Stimulated activated CD8-positive, alpha-beta memory T cell treated with anti-CD3 and anti-CD28 coated beads, Interleukin-4, amount 100 ng/mL, for 4 hours (primary cell): ENCODE results near the gene PGLYRP1.

Source experiments
- DNase-seq, 2 donors: peaks; one replicate each; pipeline ENCODE4 v3.0.0-alpha.2; 2020; ENCODE audit warnings: low read depth in 2 of 2, low spot score in 1 of 2

The PGLYRP1 gene

DNA sequence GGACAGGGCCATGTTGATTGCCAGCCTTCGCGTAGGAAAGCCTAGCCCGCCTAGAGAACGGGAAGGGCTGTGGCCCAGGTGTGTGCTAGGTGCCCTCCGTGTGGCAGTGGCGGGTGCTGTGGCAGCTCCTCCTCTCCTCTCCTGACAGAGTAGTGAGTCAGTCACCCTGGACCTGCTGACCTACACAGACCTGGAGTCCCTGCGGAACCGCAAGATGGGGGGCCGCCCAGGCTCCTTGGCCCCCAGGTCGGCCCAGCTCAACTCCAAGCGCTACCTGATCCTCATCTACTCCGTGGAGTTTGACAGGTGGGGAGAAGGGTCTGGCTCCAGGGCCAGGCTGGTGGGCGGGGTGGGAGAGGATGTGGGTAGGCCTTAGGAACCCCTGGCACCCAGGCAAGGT lies 16.4 kb downstream of the PGLYRP1 start:
- DNase-seq: no peak

DNA sequence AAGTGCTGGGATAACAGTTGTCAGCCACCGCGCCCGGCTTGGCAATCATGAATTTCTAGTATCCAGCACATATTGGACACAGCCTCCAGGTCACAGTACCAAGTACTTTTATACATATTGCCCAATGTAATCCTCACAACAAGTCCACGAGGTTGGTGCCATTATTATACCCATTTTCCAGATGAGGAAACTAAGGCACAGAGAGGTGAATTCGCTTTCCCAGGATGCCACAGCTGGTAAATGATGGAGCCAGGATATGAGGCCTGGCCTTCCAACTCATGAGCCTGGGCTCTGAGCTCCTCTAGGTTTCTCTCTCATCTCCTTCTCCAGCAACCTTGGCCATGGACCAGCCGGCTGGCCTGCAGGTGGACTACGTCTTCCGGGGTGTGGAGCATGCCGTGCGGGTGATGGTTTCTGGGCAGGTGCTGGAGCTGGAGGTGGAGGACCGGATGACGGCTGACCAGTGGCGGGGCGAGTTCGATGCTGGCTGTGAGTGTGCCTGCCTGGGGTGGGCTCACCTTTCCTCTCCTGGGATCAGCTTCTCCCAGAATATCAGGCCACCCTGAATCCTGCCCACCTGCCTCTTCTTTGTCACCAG lies 20.1 kb downstream of the PGLYRP1 start:
- DNase-seq: no peak

DNA sequence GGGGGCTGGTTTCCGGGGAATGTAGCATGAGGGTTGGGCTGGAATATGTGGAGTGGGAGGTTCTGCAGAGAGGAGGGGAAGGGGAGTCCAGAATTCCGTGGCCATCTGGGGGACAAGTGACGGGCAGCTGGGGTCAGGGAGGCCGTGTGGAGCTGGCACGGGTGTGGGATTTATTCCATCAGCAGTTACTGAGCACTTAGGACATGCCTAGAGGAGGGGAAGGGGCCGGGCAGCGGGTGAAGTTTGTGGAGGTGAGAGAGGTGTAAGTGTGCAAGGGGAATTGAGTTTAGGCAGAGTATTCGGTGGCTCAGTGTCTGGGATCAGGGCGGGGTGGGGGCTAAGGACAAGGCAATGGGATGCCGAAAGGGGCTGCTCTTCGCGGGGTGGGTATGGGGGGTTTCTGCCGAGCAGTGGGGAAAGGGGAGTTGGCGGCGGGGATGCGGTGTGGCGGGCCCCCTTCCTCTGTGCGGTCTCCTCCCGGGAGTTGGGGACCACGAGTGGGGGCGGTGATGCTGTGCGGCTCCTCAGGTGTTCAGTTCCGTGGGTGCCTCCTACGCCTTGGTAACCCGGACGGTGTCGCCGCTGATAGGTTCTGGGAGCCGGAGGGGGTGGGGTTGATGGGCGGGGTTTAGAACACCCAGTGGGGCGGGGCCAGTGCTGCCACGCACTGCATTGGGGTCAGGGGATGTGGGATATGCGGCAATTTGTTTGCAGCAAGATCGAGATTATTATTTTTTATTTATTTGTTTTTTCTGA lies 22.2 kb downstream of the PGLYRP1 start:
- peak; percentile 64 to 69 for DNase-seq

DNA sequence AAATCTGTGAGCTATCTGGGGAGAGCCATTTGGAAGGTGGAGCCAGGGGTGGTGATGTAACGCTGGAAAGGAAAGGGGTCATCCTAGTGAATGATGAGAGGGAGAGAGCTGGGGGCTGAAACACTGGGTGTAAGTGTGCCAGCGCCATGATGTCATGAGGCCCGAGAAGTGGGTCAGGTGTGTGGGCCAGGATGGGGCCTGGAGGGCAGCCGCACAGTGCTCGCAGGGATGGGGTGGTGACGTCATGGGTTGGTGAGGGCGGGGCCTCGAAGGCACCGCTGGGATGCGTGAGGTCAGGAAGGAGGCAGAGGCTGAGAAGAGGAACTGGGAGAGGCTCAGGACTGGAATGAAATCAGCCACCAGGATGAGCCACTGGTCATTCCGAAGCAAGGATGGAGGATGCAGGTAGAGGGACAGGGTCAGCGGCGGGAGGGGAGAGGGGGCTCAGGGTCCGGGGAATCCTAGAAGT lies 23.2 kb downstream of the PGLYRP1 start:
- no peak for DNase-seq

DNA sequence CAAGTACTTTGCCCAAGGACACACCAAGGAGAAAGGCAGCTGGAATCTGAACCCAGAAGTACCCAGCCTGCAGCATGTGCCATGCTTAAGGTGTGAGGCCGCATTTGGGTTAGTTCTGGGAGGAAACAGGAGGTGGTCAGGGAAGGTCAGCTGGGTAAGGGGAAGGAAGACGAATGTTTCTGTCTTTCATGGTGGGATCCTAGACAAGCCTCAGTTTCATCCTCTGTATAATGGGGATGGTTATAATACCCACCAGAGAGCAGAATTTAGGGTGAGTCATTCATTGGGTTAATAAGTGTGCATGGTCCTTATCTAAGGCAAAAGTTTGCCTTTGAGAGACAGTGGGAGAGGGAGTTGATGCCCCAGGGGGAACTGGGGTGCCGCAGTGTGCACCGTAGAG lies 24.0 kb downstream of the PGLYRP1 start:
- DNase-seq: no peak

DNA sequence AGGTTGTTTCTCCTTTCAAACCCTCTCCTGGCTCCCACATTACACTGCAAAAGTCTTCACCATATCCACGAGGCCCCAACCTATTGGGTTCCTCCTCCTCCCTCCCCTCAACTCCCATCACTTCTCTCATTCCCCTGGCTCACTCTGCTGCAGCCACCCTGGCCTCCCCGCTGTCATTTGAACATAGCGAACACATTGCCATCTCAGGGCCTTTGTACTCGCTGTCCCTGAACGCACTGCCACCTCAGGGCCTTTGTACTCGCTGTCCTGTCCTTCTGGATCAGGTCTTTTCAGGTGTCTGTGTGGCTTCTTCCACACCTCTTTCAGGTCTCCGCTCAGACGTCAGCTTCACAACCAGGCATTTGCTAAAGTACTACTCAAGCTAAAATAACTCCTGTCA lies 25.9 kb downstream of the PGLYRP1 start:
- DNase-seq: no peak

DNA sequence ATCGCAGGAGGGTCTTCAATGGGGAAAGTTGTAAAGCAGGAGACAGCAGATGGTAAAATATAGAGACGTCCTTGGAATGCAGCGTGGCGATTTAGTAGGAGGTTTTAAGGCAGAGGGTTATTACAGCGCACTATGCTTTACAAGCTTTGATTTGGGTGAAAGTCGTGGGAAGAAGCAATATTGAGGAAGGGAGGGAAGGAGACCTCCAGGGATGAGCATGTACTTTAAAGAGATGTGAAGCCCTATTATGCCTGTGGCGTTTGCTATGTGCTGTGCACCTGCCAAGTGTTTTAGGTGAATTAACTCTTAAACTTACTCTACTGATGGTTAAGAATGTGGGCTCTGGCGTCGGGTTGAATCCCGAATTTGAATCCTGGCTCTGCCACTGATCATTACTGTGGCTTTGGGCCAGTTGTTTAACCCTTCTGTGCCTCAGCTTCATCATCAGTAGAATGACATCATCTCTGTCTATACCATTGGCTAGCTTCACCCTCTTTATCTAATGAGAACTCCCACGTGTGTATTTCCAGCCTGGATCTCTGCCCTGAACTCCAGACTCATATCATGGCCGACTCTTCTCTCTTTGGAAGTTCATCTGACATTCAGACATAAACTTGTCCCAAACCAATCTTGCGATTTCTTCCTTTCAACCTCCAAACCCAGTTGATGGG lies 27.0 kb downstream of the PGLYRP1 start:
- DNase-seq: no peak

DNA sequence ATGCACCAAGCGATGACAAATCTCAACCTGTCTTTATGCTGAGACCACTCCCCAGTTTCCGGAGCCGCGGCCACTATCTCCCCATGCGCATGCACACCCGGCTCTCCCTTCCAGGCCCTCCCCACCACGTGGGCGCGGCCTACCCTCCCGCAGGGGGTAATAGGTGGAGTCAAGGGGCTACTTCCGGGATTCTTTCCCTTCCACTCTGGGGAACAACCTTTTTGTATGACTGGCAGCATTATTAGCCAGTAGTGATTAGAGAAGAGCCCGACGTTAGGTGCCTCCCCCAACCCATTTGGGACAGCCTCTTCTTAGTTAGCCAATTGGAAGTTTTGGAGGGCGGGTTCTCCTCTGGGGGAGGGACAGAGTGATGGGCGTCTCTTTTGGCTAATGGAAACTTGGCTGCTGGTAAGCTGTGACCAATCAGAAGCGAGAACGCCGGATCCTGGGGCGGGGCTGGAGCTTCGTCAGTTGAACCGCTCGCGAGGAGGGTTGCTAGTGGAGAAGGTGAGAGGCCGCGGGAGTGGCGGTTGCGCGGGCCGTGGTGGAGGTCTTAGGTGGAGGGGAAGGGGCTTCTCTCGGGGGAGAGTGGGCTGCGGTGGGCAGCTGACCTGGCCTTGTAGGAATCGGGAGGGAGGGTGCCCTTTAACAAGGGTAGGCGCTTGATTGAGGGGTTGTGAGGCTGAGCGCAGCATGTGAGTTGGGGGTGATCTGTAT lies 27.7 kb downstream of the PGLYRP1 start, which contains the start of gene CCDC61:
Gene CCDC61 (plus strand): TSS at position 470 of the 717 bp plus-strand sequence. CDS start 7,552 bp downstream, outside the sequence.
- peak; percentile 91 to 92 for DNase-seq

DNA sequence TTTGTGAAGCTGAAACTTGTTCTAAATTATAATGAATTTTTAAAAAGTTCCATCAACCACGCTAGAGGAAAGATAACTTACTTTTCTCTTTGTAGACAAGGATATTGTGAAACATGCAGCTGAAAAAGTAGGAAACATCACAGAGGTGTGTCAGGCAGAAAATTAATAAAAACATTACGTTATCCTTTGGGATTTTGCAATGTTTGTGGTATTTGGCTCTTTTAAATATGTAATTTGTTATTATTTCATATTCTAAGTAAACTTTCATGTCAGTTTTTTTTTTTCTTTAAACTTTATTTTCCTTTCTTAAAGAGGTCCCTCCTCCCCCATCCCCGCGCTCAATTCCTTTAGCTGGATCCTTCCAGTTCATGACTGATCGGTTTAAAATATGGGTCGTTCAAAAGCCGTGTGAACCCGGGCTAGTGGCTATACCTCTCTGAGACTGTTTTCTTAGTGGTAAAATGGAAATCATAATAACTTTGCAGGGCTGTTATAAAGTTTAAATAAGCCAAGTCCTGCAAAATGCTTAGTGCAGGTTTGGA lies 28.3 kb downstream of the PGLYRP1 start:
- DNase-seq: no peak

DNA sequence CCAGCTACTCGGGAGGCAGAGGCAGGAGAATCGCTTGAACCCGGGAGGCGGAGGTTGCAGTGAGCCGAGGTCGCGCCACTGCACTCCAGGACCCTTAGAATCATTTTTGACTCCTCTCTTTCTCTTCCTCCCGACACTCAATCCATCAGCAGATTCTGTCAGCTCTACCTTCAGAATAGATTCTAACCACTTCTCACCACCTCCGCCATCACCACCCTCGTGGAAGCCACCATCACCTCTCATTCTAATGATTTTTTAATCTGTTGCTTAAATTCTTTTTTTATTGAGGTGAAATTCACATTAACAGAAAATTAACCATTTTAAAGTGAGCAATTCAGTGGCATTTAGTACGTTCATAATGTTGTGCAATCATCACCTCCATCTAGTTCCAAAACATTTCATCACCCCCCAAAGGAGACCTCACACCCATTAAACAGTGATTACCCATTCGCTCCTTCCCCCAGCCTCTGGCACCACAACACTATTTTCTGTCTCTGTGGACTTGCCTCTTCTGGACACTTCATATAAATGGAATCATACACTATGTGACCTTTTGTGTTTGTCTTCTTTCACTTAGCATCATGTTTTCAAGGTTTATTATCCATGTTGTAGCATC lies 32.6 kb downstream of the PGLYRP1 start:
- no peak for DNase-seq

DNA sequence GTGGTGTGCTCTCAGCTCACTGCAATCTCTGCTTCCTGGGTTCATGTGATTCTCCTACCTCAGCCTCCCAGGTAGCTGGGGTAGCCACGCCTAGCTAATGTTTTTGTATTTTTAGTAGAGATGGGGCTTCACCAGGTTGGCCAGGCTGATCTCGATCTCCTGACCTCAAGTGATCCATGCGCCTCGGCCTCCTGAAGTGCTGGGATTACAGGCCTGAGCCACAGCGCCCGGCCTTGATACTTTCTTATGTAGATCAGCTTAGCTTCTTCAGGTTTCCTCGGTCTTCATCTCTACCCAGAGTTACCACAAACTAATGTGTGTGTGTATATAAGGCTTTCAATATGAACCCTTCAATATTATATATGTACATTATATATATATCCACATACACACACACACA lies 37.5 kb downstream of the PGLYRP1 start:
- DNase-seq: no peak

DNA sequence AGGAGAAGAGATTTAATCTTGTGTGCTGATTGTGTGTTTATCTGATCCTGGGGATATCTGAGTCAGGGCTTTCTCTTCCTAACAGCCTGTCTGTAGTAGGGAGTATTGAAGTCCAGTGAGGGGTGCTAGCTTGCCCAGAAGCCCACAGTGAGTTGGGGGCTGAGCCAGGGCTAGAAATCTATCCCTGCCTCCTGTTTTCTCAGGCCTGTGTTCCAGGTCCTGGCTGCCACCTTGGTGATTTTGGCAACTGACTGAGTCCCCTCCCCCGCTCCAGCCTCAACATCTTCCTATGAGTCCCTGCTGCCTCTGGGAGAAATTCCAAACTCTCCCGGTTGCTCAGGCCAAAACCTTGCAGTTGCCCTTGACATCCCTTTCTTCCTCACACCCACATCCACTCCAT lies 41.5 kb downstream of the PGLYRP1 start:
- no peak for DNase-seq

DNA sequence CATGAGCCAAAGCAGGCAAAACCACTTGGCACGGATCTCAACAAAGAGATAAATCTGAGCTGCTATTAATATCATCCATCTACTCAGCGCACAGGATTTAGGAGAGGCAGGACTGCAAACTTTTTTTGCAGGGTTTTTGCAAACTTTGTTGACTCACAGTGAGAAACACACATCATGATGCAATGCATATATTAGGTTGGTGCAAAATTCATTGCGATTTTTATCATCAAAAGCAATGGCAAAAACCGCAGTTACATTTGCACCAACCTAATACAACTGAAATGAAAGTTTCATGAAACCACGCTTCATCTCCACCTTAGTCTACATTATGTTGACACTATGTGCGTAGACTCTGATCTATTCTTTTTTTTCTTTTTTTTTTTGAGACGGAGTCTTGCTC lies 44.7 kb downstream of the PGLYRP1 start:
- DNase-seq: no peak

DNA sequence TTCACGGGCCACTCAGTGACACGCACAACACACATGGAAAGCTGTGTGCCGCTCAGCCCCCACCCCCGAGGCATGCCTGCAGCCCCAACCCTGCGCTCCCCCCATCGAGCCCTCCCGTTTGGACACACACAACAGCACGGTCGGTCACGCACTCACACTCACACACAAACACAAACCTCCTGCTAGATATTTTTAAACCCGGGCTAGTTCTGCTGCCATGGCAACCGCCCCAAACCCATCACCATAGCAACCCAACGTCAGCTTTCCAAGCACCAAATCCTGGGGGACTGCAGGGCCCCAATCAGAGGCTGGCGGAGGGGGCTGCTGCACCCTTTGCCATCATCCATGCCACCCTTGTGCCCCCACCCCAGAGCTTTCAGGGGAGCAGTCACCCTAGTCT lies 46.7 kb downstream of the PGLYRP1 start:
- DNase-seq: no peak

DNA sequence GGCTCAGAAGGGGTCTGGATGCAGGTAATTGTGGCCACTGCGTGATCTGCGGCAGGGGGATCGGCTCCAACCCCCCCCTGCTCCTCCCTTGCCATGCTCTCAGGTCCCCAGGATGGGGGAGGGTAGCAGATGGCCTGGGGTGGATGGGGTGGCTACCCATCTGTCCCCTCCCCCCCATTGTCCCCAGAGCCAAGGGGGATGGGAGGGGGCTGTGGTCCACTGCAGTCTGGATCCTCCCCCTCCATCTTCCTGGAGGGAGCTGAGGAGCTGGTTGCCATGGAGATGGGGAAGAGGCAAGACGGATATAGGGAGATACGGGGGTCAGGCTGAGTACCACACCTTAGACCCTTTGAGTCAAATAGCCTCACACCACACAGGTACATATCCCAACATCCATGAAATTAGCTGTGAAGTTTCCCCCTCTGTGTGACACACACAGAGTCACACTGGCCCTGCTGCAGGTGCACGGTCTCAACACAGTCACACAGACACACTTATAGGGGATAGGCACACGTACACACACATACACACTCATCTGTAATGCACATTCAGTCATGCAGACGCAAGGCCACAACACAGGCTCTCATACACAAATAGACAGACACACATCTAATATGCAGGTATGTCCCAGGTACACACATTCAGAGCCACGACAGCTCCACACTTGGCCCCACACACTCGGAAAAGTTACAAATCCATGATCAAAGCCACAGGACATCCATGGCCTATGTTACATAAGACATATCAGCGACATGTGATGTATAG lies 47.4 kb downstream of the PGLYRP1 start:
- DNase-seq: no peak

DNA sequence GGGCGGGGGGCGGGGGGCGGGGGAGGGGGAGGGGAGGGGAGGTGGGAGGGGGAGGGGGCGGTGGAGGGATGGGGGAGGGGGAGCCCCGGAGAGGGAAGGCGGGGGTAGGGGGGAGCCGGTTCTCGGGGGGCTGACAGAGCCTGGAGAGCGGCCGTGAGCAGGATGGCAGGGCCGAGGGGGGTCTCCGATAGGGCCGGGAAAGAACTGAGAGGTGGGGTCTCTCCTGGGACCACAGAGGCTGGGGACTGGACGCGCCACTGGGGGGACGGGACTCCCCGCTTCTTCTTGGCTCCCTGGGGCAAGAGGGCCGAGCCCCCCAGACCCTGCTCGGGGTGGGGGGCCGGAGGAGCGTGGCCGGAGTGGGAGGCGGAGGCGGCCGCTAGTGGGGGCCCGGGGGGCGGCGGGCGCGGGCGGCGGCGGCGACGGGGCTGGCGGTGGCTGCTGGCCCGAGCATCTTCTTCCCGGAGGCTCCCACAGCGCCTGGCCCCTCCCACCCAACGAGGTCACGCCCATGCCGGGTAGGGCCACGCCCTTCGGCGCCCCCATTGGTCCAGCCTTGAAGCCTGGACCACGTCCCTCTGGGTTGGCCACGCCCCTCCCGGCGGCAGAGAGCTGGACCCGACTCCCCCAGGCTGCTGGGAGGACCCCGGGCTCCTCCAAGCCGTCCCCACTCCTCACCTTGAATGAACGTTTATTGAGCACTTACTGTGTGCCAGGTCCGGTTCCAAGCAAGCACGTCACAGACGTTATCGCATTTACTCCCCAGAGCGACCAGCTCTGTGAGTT lies 49.1 kb downstream of the PGLYRP1 start, which contains the start of gene NOVA2:
Gene NOVA2 (minus strand): TSS at position 313 of the 786 bp plus-strand sequence. CDS start 514 bp downstream, outside the sequence.
- DNase-seq: no peak

DNA sequence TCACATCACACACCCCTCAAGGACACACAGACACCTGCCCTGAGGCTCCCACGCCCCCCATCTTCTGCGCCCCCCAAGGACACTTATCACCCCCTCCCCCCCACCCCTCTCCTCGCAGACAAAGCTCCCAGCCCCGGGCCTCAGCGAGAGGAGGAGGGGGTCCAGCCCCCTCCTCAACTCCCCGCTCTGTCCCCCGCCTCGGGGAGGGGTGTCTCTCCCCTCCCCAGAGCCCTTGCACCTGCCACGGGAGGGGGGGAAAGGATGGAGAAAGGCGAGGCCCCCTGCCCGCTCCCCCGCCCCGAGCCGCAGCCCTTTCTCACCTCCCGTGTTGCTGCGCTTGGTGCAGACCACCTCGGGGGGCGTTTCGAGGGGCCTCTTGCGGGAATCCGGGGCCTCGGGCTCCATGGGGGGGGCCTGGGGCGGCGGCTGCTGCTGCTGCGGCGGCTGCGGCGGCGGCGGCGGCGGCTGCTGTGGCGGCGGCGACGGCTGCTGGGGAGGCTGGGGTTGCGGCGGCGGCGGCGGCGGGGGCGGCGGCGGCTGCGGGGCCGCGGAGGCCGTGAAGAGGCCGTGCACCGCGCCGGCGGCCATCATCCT lies 49.8 kb downstream of the PGLYRP1 start:
- DNase-seq: no peak

DNA sequence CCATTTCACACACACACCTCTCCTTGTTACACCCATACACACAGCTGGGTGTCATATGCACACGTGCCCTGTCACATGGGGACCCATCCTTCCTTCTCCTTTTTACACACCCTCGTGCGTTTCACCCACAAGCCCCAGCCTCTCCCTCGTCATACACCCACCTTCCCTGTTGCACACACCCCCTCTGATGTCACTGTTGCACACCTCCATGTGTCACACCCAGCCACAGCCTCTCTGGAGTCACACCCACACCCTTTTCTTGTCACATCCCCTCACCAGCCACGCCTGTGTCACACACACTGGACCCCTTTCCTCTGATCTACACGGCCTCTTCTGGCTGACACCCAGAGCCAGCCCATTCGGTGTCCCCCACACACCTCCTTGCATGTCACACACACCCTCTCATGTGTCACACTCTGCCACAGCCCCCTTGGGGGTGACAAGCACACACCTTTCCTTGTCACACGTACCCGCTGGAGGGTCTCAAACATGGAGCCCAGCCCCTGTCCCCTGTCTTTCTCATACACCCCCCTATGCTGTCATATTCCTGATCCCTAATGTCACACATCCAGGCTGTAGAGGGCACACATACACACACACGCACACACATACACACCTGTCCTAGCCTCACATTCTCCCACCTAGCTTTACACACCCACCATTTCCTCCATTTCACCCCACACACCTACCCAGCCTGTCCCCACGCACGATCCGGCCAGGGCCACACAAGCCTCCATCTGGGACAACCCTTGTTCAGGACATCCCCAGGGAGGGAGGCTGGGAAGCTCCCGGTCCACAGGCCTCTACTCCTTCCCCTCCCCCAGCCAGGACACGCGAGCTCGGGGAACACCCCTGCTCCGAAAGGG lies 50.5 kb downstream of the PGLYRP1 start:
- peak in 1 of 2 donors; percentile 23 for DNase-seq
